H9 (cell line): ENCODE results near the gene CDH23. TPM values are rescaled to one million over a fixed set of nuclear protein-coding genes. Genes with fewer than 3 reads are reported as not detected.

Experiments
- DNase-seq: peaks from one replicate; pipeline ENCODE4 v3.0.0-alpha.2; 2017
- H2AFZ ChIP-seq: one replicate; pipeline ENCODE4 v1.6.1; 2013; ENCODE audit warnings: mild to moderate bottlenecking, low read length, control low read depth, moderate library complexity
- H2AK5ac ChIP-seq: 2 replicates; pipeline ENCODE4 v1.6.1; 2013; ENCODE audit warnings: low read length, control low read depth, mixed read lengths; ENCODE audit not compliant: insufficient read length
- H2BK120ac ChIP-seq: one replicate; pipeline ENCODE4 v1.6.1; 2013; ENCODE audit warnings: low read depth, mild to moderate bottlenecking, low read length, control low read depth, inconsistent platforms; ENCODE audit not compliant: poor library complexity, severe bottlenecking
- H2BK12ac ChIP-seq: 2 replicates; pipeline ENCODE4 v1.6.1; 2013; ENCODE audit warnings: low read length, control low read depth, mixed read lengths, low read depth; ENCODE audit not compliant: insufficient read length
- H2BK15ac ChIP-seq: 2 replicates; pipeline ENCODE4 v1.6.1; 2013; ENCODE audit warnings: low read depth, low read length, control low read depth
- H2BK20ac ChIP-seq: one replicate; pipeline ENCODE4 v1.6.1; 2013; ENCODE audit warnings: low read depth, mild to moderate bottlenecking, low read length, control low read depth, inconsistent platforms; ENCODE audit not compliant: poor library complexity, severe bottlenecking
- H2BK5ac ChIP-seq: 2 replicates; pipeline ENCODE4 v1.6.1; 2013; ENCODE audit warnings: low read length, control low read depth, mixed read lengths; ENCODE audit not compliant: insufficient read length
- H3K14ac ChIP-seq: 2 replicates; pipeline ENCODE4 v1.6.1; 2013; ENCODE audit warnings: low read length, control low read depth; ENCODE audit not compliant: insufficient read depth
- H3K18ac ChIP-seq: 2 replicates; pipeline ENCODE4 v1.6.1; 2013; ENCODE audit warnings: low read depth, mild to moderate bottlenecking, mixed read lengths, low read length, control low read depth; ENCODE audit not compliant: insufficient read length
- H3K23ac ChIP-seq: 2 replicates; pipeline ENCODE4 v1.6.1; 2013; ENCODE audit warnings: low read length, control low read depth, mixed read lengths, low read depth; ENCODE audit not compliant: insufficient read length
- H3K23me2 ChIP-seq: 2 replicates; pipeline ENCODE4 v1.6.1; 2013; ENCODE audit warnings: low read depth, mild to moderate bottlenecking, mixed read lengths, low read length, control low read depth; ENCODE audit not compliant: insufficient read length, poor library complexity, severe bottlenecking
- H3K27ac ChIP-seq: 2 replicates; pipeline ENCODE4 v1.5.1; 2013; ENCODE audit warnings: low read length, control low read depth, mixed read lengths, low read depth; ENCODE audit not compliant: insufficient read length
- H3K27me3 ChIP-seq: 2 replicates; pipeline ENCODE4 v1.6.1; 2013; ENCODE audit warnings: low read length, control low read depth, inconsistent platforms; ENCODE audit not compliant: insufficient read depth
- H3K4ac ChIP-seq: 2 replicates; pipeline ENCODE4 v1.6.1; 2013; ENCODE audit warnings: low read depth, mild to moderate bottlenecking, control low read depth, inconsistent platforms, low read length, moderate library complexity
- H3K4me1 ChIP-seq: 2 replicates; pipeline ENCODE4 v1.6.1; 2013; ENCODE audit warnings: low read length, control low read depth, inconsistent platforms; ENCODE audit not compliant: insufficient read depth
- H3K4me2 ChIP-seq: 2 replicates; pipeline ENCODE4 v1.6.1; 2013; ENCODE audit warnings: low read length, control low read depth, mixed read lengths; ENCODE audit not compliant: insufficient read length, insufficient read depth
- H3K56ac ChIP-seq: 2 replicates; pipeline ENCODE4 v1.6.1; 2013; ENCODE audit warnings: low read depth, mild to moderate bottlenecking, mixed read lengths, low read length, control low read depth; ENCODE audit not compliant: insufficient read length
- H3K79me1 ChIP-seq: 2 replicates; pipeline ENCODE4 v1.6.1; 2013; ENCODE audit warnings: low read depth, mild to moderate bottlenecking, moderate library complexity, low read length, control low read depth, inconsistent platforms; ENCODE audit not compliant: insufficient read depth, poor library complexity, severe bottlenecking
- H3K79me2 ChIP-seq: 2 replicates; pipeline ENCODE4 v1.6.1; 2013; ENCODE audit warnings: low read length, control low read depth, inconsistent platforms; ENCODE audit not compliant: insufficient read depth
- H3K9ac ChIP-seq: 2 replicates; pipeline ENCODE4 v1.6.1; 2013; ENCODE audit warnings: low read length, control low read depth, mixed read lengths; ENCODE audit not compliant: insufficient read length; ENCODE audit errors: extremely low read depth
- H3K9me3 ChIP-seq: one replicate; pipeline ENCODE4 v1.6.1; 2013; ENCODE audit warnings: low read depth, low read length, inconsistent platforms; ENCODE audit not compliant: control insufficient read depth
- H3T11ph ChIP-seq: one replicate; pipeline ENCODE4 v1.6.1; 2013; ENCODE audit warnings: mild to moderate bottlenecking, low read length, control low read depth, inconsistent platforms
- H4K20me1 ChIP-seq: one replicate; pipeline ENCODE4 v1.6.1; 2013; ENCODE audit not compliant: control insufficient read depth, insufficient read length, insufficient read depth
- H4K5ac ChIP-seq: 2 replicates; pipeline ENCODE4 v1.6.1; 2013; ENCODE audit warnings: low read depth, mild to moderate bottlenecking, mixed read lengths, low read length, control low read depth; ENCODE audit not compliant: insufficient read length
- H4K8ac ChIP-seq: replicated peaks from 2 replicates; pipeline ENCODE4 v1.6.1; 2013; ENCODE audit warnings: low read length, control low read depth, mixed read lengths, low read depth; ENCODE audit not compliant: insufficient read length
- H4K91ac ChIP-seq: 2 replicates; pipeline ENCODE4 v1.6.1; 2013; ENCODE audit warnings: low read depth, mild to moderate bottlenecking, moderate library complexity, mixed read lengths, low read length, control low read depth; ENCODE audit not compliant: insufficient read length
- H3K27ac Mint-ChIP-seq, 3 experiments: 2 replicates in 2 of 3; 3 replicates in 1 of 3; pipeline ENCODE4 v1.8.0; 2020 to 2021; ENCODE audit warnings: mixed read lengths in 3 of 3, mild to moderate bottlenecking in 1 of 3, moderate library complexity in 1 of 3
- H3K27me3 Mint-ChIP-seq: 2 replicates; pipeline ENCODE4 v1.8.0; 2021; ENCODE audit warnings: low read depth, mild to moderate bottlenecking, moderate library complexity, mixed read lengths
- H3K36me3 Mint-ChIP-seq, 3 experiments: 2 replicates in 2 of 3; 3 replicates in 1 of 3; pipeline ENCODE4 v1.8.0; 2020 to 2021; ENCODE audit warnings: low read depth in 3 of 3, mixed read lengths in 3 of 3; ENCODE audit not compliant: insufficient read depth in 1 of 3
- H3K4me1 Mint-ChIP-seq, 2 experiments: 2 replicates each; pipeline ENCODE4 v1.8.0; 2020; ENCODE audit warnings: mixed read lengths in 2 of 2
- H3K4me3 Mint-ChIP-seq, 2 experiments: 2 replicates in 1 of 2; 3 replicates in 1 of 2; pipeline ENCODE4 v1.8.0; 2020 to 2021; ENCODE audit warnings: mild to moderate bottlenecking in 2 of 2, mixed read lengths in 2 of 2, moderate library complexity in 1 of 2
- H3K9me3 Mint-ChIP-seq, 2 experiments: 2 replicates in 1 of 2; 3 replicates in 1 of 2; pipeline ENCODE4 v1.8.0; 2020; ENCODE audit warnings: mild to moderate bottlenecking in 2 of 2, mixed read lengths in 2 of 2, moderate library complexity in 1 of 2
- CTCF ChIP-seq: fragments of 200-600 bp; sonication (generic); conservative IDR thresholded peaks from 3 replicates; pipeline ENCODE4 v1.8.0; 2021; ENCODE audit warnings: antibody characterized with exemption, mild to moderate bottlenecking
- WGBS: extraction: QIAGEN DNeasy Blood & Tissue Kit; methylation state at CpG from one replicate; pipeline ENCODE4 v1.1.7; 2013; ENCODE audit warnings: missing lambda C conversion rate, low lambda C conversion rate, mixed read lengths; ENCODE audit not compliant: insufficient read length; ENCODE audit errors: extremely low coverage; 5-methylcytosine and 5-hydroxymethylcytosine counted together
- total RNA-seq: library from RNA; stranded (reverse); gene quantifications from 2 replicates; pipeline ENCODE4 v1.2.1, GENCODE V29; 2021

CDH23 gene
- total RNA-seq, 1 experiment from 2014 or later, result 2.1 TPM

GRCh38 chr10:71802235-71802634 lies 405.5 kb downstream of the CDH23 start:
- H3K4me2 ChIP-seq, result no peak overlapping the region

More at GRCh38 chr10:71802235-71802634, 405.5 kb downstream of the CDH23 start:
- Histone ChIP-seq H3K9ac (no peak overlapping the region), H3K9me3 (no peaks in the 10 kb centered on the region), H3K23ac (no peak overlapping the region), H2AK5ac (no peak overlapping the region), H4K8ac (no peak overlapping the region), H3K18ac (no peak overlapping the region), H3K27me3 (0 out of 2 replicates have a peak, but pooled peaks cover 3% of the 10 kb centered on the region), H3K79me1 (no peaks in the 10 kb centered on the region), H2BK120ac (no peak overlapping the region), H3K4ac (no peak overlapping the region), H2BK5ac (no peak overlapping the region), H3T11ph (no peak overlapping the region), H2BK15ac (no peak overlapping the region), H2BK12ac (no peak overlapping the region), H3K4me1 (no peaks in the 10 kb centered on the region), H3K56ac (no peak overlapping the region), H3K23me2 (no peaks in the 10 kb centered on the region), H3K14ac (no peak overlapping the region), H3K27ac (no peak overlapping the region), H2BK20ac (no peak overlapping the region), H2AFZ (no peak overlapping the region), H3K79me2 (no peaks in the 10 kb centered on the region), H4K91ac (no peak overlapping the region), H4K20me1 (no peaks in the 10 kb centered on the region), H4K5ac (no peak overlapping the region)
- DNase-seq, result no peak
- H3K4me1 Mint-ChIP-seq, result peaks cover 4% of the 10 kb centered on the region in 2 experiments
- H3K9me3 Mint-ChIP-seq, result no peaks in the 10 kb centered on the region
- H3K27ac Mint-ChIP-seq, result peak overlapping the region in 1 of 3 experiments; percentile 65; a peak in 1 of 7 replicates
- no peak for TF ChIP-seq CTCF
- WGBS, result no CpG with 5 or more reads among the region's 6 CpGs
- H3K4me3 Mint-ChIP-seq, result no peak overlapping the region
- peaks cover 24% of the 10 kb centered on the region for H3K27me3 Mint-ChIP-seq
- H3K36me3 Mint-ChIP-seq, result no peaks in the 10 kb centered on the region
